D721Med (cell line): ENCODE measurements around the gene TMEM150C.

Experiments
- DNase-seq: peaks from one replicate; pipeline ENCODE4 v3.0.0; 2011; ENCODE audit warnings: low spot score; ENCODE audit not compliant: insufficient read length
- FAIRE-seq: peaks from 2 replicates; lab custom pipeline; 2011; peaks lifted over from hg19 to GRCh38; lab: Jason Lieb, UNC
- CTCF ChIP-seq: IDR thresholded peaks from 2 replicates; pipeline ENCODE4 v1.5.1; 2012; ENCODE audit warnings: mild to moderate bottlenecking, control low read depth; ENCODE audit not compliant: insufficient read depth; ENCODE audit errors: missing control alignments

TMEM150C gene

GRCh38 chr4:82528074-82528473 is 33.7 kb downstream of the TMEM150C start:
- DNase-seq = no peak
- FAIRE-seq = no peak
- no peak for TF ChIP-seq CTCF

- FAIRE-seq (no peak), DNase-seq (no peak)
- TF ChIP-seq CTCF = no peak
Measured at GRCh38 chr4:82525307-82525911, 36.4 kb downstream of the TMEM150C start.

GRCh38 chr4:82524570-82525152 is 37.1 kb downstream of the TMEM150C start:
- TF ChIP-seq CTCF = no peak
- DNase-seq (no peak), FAIRE-seq (no peak)

- FAIRE-seq (no peak), DNase-seq (no peak)
- TF ChIP-seq CTCF = no peak
Measured at GRCh38 chr4:82523179-82523578, 38.6 kb downstream of the TMEM150C start.

- TF ChIP-seq CTCF = no peak
- FAIRE-seq (no peak), DNase-seq (no peak)
Measured at GRCh38 chr4:82522472-82522871, 39.3 kb downstream of the TMEM150C start.

GRCh38 chr4:82521283-82521682 is 40.5 kb downstream of the TMEM150C start:
- TF ChIP-seq CTCF = no peak
- FAIRE-seq (no peak), DNase-seq (no peak)

GRCh38 chr4:82519776-82520175 is 42.0 kb downstream of the TMEM150C start:
- FAIRE-seq = no peak
- no peak for DNase-seq
- no peak for TF ChIP-seq CTCF
